ENCODE measurements around the gene SYPL2. TPM values are rescaled to one million over a fixed set of nuclear protein-coding genes. Genes with fewer than 3 reads are reported as not detected.
"Not testable (repeated sequence)": the region's sequence is repeated elsewhere in the genome, so short reads cannot be mapped to it uniquely, and the experiment has no call there.

Gene SYPL2
- polyA plus RNA-seq, 3 donors from 2014 or later: 0.08 to 0.28 TPM; not detected in 1

DNA sequence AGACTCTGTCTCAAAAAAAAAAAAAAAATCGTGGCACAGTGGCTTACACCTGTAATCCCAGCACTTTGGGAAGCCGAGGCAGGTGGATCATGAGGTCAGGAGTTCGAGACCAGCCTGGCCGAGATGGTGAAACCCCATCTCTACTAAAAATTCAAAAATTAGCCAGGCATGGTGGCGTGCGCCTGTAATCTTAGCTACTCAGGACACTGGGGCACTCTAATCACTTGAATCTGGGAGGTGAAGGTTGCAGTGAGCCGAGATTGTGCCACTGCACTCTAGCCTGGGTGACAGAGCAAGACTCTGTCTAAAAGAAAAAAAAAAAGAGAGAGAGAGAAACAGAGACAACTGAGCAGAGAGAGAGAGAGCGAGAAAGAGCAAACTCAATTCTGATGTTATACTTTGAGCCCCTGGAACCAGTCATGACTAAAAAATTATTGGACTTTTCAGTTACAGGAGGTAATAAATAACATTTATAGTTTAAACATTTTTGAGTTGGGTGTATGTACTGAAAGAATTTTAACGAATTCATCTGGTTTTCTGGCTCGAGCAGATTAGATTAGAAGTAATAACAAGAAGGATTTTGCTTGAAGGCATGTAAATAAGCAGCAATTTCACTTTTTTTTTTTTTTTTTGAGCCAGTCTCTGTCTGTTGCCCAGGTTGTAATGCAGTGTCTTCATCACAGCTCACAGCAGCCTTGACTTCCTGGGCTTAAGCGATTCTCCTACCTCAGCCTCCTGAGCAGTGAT lies 20.2 kb upstream of the SYPL2 start:
- DNase-seq, H3K4me3 Mint-ChIP-seq, H3K9me3 Mint-ChIP-seq, H3K4me1 Mint-ChIP-seq, H3K27ac Mint-ChIP-seq, H3K36me3 Mint-ChIP-seq: not testable (repeated sequence)
- H3K27me3 Mint-ChIP-seq (ENCODE audit: low read depth in 3 of 3): peaks cover 9 to 23% (median 12%) of the 10 kb centered on the region in 3 donors

- Mint-ChIP-seq H3K27me3 (ENCODE audit: low read depth in 3 of 3) (peaks cover 9 to 30% (median 12%) of the 10 kb centered on the region in 3 donors), H3K4me3 (no peak overlapping the region), H3K27ac (no peak overlapping the region), H3K9me3 (peaks cover 0 to 2% (median 0%) of the 10 kb centered on the region in 6 donors), H3K4me1 (no peaks in the 10 kb centered on the region), H3K36me3 (no peaks in the 10 kb centered on the region)
- no peak for DNase-seq
Observed at GRCh38 chr1:109447524-109447923, 18.8 kb upstream of the SYPL2 start.

GRCh38 chr1:109454497-109455133 lies 11.7 kb upstream of the SYPL2 start:
- peaks cover 0 to 3% (median 3%) of the 10 kb centered on the region in 3 donors for H3K36me3 Mint-ChIP-seq
- no peak for DNase-seq
- peaks cover 8 to 28% (median 9%) of the 10 kb centered on the region in 3 donors for H3K27me3 Mint-ChIP-seq (ENCODE audit: low read depth in 3 of 3)
- H3K4me3 Mint-ChIP-seq: no peak overlapping the region
- H3K9me3 Mint-ChIP-seq: peaks cover 0 to 9% (median 3%) of the 10 kb centered on the region in 6 donors
- H3K27ac Mint-ChIP-seq: no peak overlapping the region
- H3K4me1 Mint-ChIP-seq: no peaks in the 10 kb centered on the region

GRCh38 chr1:109457819-109458218 lies 8.5 kb upstream of the SYPL2 start:
- Mint-ChIP-seq H3K4me3 (no peak overlapping the region), H3K9me3 (peaks cover 0 to 9% (median 3%) of the 10 kb centered on the region in 6 donors), H3K4me1 (no peaks in the 10 kb centered on the region), H3K27me3 (ENCODE audit: low read depth in 3 of 3) (peaks cover 3 to 22% (median 7%) of the 10 kb centered on the region in 3 donors), H3K36me3 (peaks cover 0 to 3% (median 3%) of the 10 kb centered on the region in 3 donors), H3K27ac (no peak overlapping the region)
- DNase-seq: no peak

- Mint-ChIP-seq H3K27ac (no peak overlapping the region), H3K9me3 (no peaks in the 10 kb centered on the region), H3K36me3 (no peaks in the 10 kb centered on the region), H3K27me3 (ENCODE audit: low read depth in 3 of 3) (peaks cover 9 to 35% (median 14%) of the 10 kb centered on the region in 3 donors), H3K4me1 (peaks cover 0 to 8% of the 10 kb centered on the region in 2 donors), H3K4me3 (peak overlapping the region; percentile 60 to 78 (median 74))
- no peak for DNase-seq
Observed at GRCh38 chr1:109466125-109466451, 258 bp upstream of the SYPL2 start.

DNA sequence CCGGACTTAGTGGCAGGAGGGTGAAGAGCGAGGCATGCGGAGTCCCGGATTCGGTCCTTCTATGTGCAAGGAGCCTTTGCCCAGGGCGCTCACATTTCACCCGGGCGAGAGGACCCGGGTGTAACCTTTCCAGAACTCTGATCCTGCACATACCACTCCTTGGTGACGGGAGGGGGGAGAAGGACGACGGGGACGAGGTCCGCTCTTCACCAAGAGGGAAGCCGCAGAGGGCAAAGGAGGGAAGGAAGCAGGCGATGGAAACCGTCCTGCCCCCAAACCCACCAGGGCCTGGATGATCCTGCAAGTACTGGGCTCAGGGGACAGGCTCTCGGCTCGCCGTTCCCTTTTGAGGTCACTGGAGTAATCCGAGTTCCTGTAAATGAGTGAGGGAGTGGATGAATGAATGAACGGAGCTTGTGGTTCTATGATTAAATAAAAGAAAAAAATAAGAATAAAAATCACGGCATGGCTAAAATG lies 993 bp downstream of the SYPL2 start:
- H3K27me3 Mint-ChIP-seq (ENCODE audit: low read depth in 3 of 3): peaks cover 9 to 34% (median 18%) of the 10 kb centered on the region in 3 donors
- H3K4me3 Mint-ChIP-seq: peak overlapping the region; percentile 47 to 54 (median 49)
- no peak overlapping the region for H3K27ac Mint-ChIP-seq
- no peak for DNase-seq
- H3K9me3 Mint-ChIP-seq: no peaks in the 10 kb centered on the region
- peaks cover 0 to 8% of the 10 kb centered on the region in 2 donors for H3K4me1 Mint-ChIP-seq
- no peaks in the 10 kb centered on the region for H3K36me3 Mint-ChIP-seq

GRCh38 chr1:109468061-109468460 lies 1.7 kb downstream of the SYPL2 start:
- Mint-ChIP-seq H3K36me3 (no peaks in the 10 kb centered on the region), H3K9me3 (no peaks in the 10 kb centered on the region), H3K27me3 (ENCODE audit: low read depth in 3 of 3) (peaks cover 12 to 35% (median 16%) of the 10 kb centered on the region in 3 donors), H3K4me3 (peak overlapping the region in 1 of 5 donors; percentile 51), H3K27ac (no peak overlapping the region), H3K4me1 (peaks cover 0 to 8% of the 10 kb centered on the region in 2 donors)
- DNase-seq: no peak

GRCh38 chr1:109468903-109469302 lies 2.6 kb downstream of the SYPL2 start:
- peaks cover 12 to 36% (median 16%) of the 10 kb centered on the region in 3 donors for H3K27me3 Mint-ChIP-seq (ENCODE audit: low read depth in 3 of 3)
- H3K36me3 Mint-ChIP-seq: no peaks in the 10 kb centered on the region
- H3K9me3 Mint-ChIP-seq: no peaks in the 10 kb centered on the region
- no peak for DNase-seq
- H3K4me1 Mint-ChIP-seq: peaks cover 0 to 8% of the 10 kb centered on the region in 2 donors
- H3K4me3 Mint-ChIP-seq: no peak overlapping the region
- no peak overlapping the region for H3K27ac Mint-ChIP-seq

DNA sequence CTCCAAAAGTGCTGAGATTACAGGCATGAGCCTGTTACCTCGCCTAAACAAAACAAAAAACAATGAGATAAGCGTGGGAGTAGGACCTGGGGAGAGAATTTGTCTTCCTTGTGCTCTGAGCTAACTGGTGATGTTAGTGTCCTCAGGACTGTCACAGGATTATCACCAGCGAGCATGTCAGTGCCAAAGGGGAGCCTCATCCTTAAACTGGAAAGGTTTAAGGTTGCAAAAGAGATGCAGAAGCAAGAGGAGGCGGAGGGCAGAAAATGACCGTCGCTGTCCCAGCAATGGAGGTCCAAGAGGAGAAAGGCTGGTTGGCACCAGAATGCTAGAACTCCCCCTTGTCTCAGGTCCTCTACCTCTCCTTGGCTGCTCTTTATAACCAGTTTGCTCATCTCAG lies 3.9 kb downstream of the SYPL2 start:
- no peaks in the 10 kb centered on the region for H3K36me3 Mint-ChIP-seq
- peaks cover 8 to 25% (median 14%) of the 10 kb centered on the region in 3 donors for H3K27me3 Mint-ChIP-seq (ENCODE audit: low read depth in 3 of 3)
- no peak overlapping the region for H3K4me3 Mint-ChIP-seq
- H3K9me3 Mint-ChIP-seq: no peaks in the 10 kb centered on the region
- DNase-seq: no peak
- peaks cover 0 to 8% of the 10 kb centered on the region in 2 donors for H3K4me1 Mint-ChIP-seq
- no peak overlapping the region for H3K27ac Mint-ChIP-seq

DNA sequence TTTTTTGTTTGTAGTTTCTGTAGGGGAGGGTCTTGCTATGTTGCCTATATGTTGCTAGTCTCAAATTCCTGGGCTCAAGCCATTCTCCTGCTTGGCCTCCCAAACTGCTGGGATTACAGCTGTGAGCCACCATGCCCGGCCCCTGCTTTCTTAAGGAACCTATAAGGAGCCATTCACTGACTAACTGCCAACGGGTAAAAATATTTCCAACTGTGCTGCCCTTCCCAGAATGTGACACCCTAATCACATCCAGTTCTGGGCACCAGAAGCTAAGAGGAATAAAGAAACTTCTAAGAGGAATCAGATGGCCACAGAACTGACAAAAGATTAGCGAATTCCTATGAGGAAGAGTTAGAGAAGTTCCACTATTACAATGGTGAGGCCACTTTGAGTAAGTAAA lies 6.4 kb downstream of the SYPL2 start:
- Mint-ChIP-seq H3K27me3 (ENCODE audit: low read depth in 3 of 3) (peaks cover 5 to 22% (median 9%) of the 10 kb centered on the region in 3 donors), H3K4me1 (no peaks in the 10 kb centered on the region), H3K27ac (no peak overlapping the region), H3K9me3 (no peaks in the 10 kb centered on the region), H3K36me3 (no peaks in the 10 kb centered on the region), H3K4me3 (no peak overlapping the region)
- no peak for DNase-seq

GRCh38 chr1:109473284-109474057 lies 7.1 kb downstream of the SYPL2 start:
- peaks cover 5 to 23% (median 11%) of the 10 kb centered on the region in 3 donors for H3K27me3 Mint-ChIP-seq (ENCODE audit: low read depth in 3 of 3)
- not testable (repeated sequence) for H3K36me3 Mint-ChIP-seq, H3K9me3 Mint-ChIP-seq, H3K4me3 Mint-ChIP-seq, H3K27ac Mint-ChIP-seq, DNase-seq, H3K4me1 Mint-ChIP-seq

GRCh38 chr1:109474697-109475096 lies 8.4 kb downstream of the SYPL2 start:
- Mint-ChIP-seq H3K9me3 (no peaks in the 10 kb centered on the region), H3K27ac (no peak overlapping the region)

DNA sequence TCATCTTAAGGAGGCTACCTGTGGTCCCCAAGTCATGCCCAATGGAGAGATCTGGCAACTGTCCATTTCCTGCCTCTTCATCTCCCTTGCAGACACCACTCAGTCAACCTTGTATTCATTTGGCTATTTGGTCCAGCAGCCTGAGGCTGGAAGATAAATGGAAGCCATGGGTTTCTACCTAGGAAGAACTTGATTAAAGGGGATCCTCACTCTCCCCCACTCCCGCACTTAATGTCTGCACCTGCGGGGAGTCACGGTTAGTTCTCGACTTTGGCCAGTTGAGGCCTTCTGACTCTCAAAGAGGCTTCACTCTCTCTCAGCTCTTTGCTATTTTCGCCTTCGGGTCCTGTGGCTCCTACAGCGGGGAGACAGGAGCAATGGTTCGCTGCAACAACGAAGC lies 8.9 kb downstream of the SYPL2 start:
- Mint-ChIP-seq H3K27ac (no peak overlapping the region), H3K27me3 (ENCODE audit: low read depth in 3 of 3) (peaks cover 9 to 23% (median 20%) of the 10 kb centered on the region in 3 donors), H3K9me3 (no peaks in the 10 kb centered on the region), H3K4me1 (no peaks in the 10 kb centered on the region), H3K4me3 (no peak overlapping the region), H3K36me3 (no peaks in the 10 kb centered on the region)
- no peak for DNase-seq

More at GRCh38 chr1:109474697-109475096, 8.4 kb downstream of the SYPL2 start:
- Mint-ChIP-seq H3K4me1 (no peaks in the 10 kb centered on the region), H3K27me3 (ENCODE audit: low read depth in 3 of 3) (peaks cover 8 to 28% (median 18%) of the 10 kb centered on the region in 3 donors), H3K36me3 (no peaks in the 10 kb centered on the region), H3K4me3 (no peak overlapping the region)
- DNase-seq: no peak

- peaks cover 11 to 17% (median 17%) of the 10 kb centered on the region in 3 donors for H3K27me3 Mint-ChIP-seq (ENCODE audit: low read depth in 3 of 3)
Observed at GRCh38 chr1:109476825-109477224, 10.5 kb downstream of the SYPL2 start.

More at GRCh38 chr1:109476825-109477224, 10.5 kb downstream of the SYPL2 start:
- Mint-ChIP-seq H3K4me1 (no peaks in the 10 kb centered on the region), H3K9me3 (no peaks in the 10 kb centered on the region), H3K36me3 (no peaks in the 10 kb centered on the region), H3K27ac (no peak overlapping the region), H3K4me3 (no peak overlapping the region)
- DNase-seq: no peak

Data from immature natural killer cell (primary cell).